ENCODE measurements around the gene HOXB4.

- TF ChIP-seq POLR2AphosphoS5 (IDR thresholded peaks at IDR 0.05) (no peak), CTCF (IDR thresholded peaks at IDR 0.05) (no peak), POLR2A (IDR thresholded peaks at IDR 0.05) (no peak)
Observed at GRCh38 chr17:48567646-48568354, 10.3 kb downstream of the HOXB4 start.

Data from prostate gland (tissue), 2 donors.